Stimulated activated CD4-positive, alpha-beta T cell treated with anti-CD3 and anti-CD28 coated beads, Interleukin-15, amount 100 ng/mL, for 48 hours (primary cell): Measurements from ENCODE around the gene INPP4B.
"Not testable (repeated sequence)": the region's sequence is repeated elsewhere in the genome, so short reads cannot be mapped to it uniquely, and the experiment has no call there.

Experiments
- DNase-seq, 2 donors: peaks; one replicate each; pipeline ENCODE4 v3.0.0-alpha.2; 2020; ENCODE audit warnings: low read depth in 2 of 2

The INPP4B gene

GRCh38 chr4:142824368-142824767, 21.7 kb downstream of the INPP4B start:
- no peak for DNase-seq

- DNase-seq = no peak
Measured at GRCh38 chr4:142823796-142824195, 22.3 kb downstream of the INPP4B start.

GRCh38 chr4:142818476-142818875, 27.6 kb downstream of the INPP4B start:
- DNase-seq = no peak

- no peak for DNase-seq
Measured at GRCh38 chr4:142818031-142818430, 28.1 kb downstream of the INPP4B start.

GRCh38 chr4:142817442-142817841, 28.7 kb downstream of the INPP4B start:
- DNase-seq = peak; percentile 35 to 39

GRCh38 chr4:142815834-142816233, 30.3 kb downstream of the INPP4B start:
- DNase-seq = peak; percentile 21 to 49

GRCh38 chr4:142813388-142813787, 32.7 kb downstream of the INPP4B start:
- no peak for DNase-seq

GRCh38 chr4:142812091-142812490, 34.0 kb downstream of the INPP4B start:
- DNase-seq = no peak

- DNase-seq = no peak
Measured at GRCh38 chr4:142811034-142811433, 35.1 kb downstream of the INPP4B start.

- no peak for DNase-seq
Measured at GRCh38 chr4:142809559-142809958, 36.5 kb downstream of the INPP4B start.

GRCh38 chr4:142803879-142804278, 42.2 kb downstream of the INPP4B start:
- DNase-seq = not testable (repeated sequence)

GRCh38 chr4:142801966-142802365, 44.1 kb downstream of the INPP4B start:
- DNase-seq = no peak

GRCh38 chr4:142781114-142781513, 65.0 kb downstream of the INPP4B start:
- DNase-seq = no peak

- no peak for DNase-seq
Measured at GRCh38 chr4:142778900-142779299, 67.2 kb downstream of the INPP4B start.

- no peak for DNase-seq
Measured at GRCh38 chr4:142778430-142778829, 67.7 kb downstream of the INPP4B start.

GRCh38 chr4:142777045-142777743, 68.9 kb downstream of the INPP4B start:
- DNase-seq = no peak

GRCh38 chr4:142776026-142776425, 70.1 kb downstream of the INPP4B start:
- DNase-seq = no peak

GRCh38 chr4:142773505-142773904, 72.6 kb downstream of the INPP4B start:
- DNase-seq = no peak

GRCh38 chr4:142762280-142762679, 83.8 kb downstream of the INPP4B start:
- DNase-seq = no peak

GRCh38 chr4:142752202-142752786, 93.8 kb downstream of the INPP4B start:
- no peak for DNase-seq

GRCh38 chr4:142743121-142743825, 102.8 kb downstream of the INPP4B start:
- DNase-seq = no peak

- no peak for DNase-seq
Measured at GRCh38 chr4:142741995-142742394, 104.1 kb downstream of the INPP4B start.

GRCh38 chr4:142728233-142728632, 117.9 kb downstream of the INPP4B start:
- DNase-seq = no peak
